Measurements from ENCODE around the gene GIPC2. TPM values are rescaled to one million over a fixed set of nuclear protein-coding genes. Genes with fewer than 3 reads are reported as not detected.
A peak's percentile ranks its signal among the peaks of the same experiment; 100 is the strongest.

The GIPC2 gene
- total RNA-seq, 1 experiment from 2014 or later, result 0.07 TPM

- ChIA-PET RAD21 (ENCODE audit: low non-redundant PET in 1 of 2, low total read pairs in 2 of 2, uncharacterized antibody in 2 of 2, unreplicated experiment in 2 of 2) (no interaction called here), POLR2A (interaction anchor here (0.7 to 7.7 kb wide), 22 partner anchors 9 to 467 kb away, joined by 3 to 129 read pairs (median 7); partner anchors contain the start of gene FUBP1), CTCF (interaction anchor here (1.8 to 3.5 kb wide), 2 partner anchors 111 kb away, joined by 6 to 29 read pairs; no protein-coding TSS in a partner anchor)
- Histone ChIP-seq H3K27ac (ENCODE audit: low read depth, low read length) (peak overlapping the region; percentile 71; the same call in 1 of the 2 replicates), H3K4me2 (ENCODE audit: low read length) (peak overlapping the region; percentile 83), H4K20me1 (ENCODE audit: insufficient read depth) (no peaks in the 10 kb centered on the region), H3K4me3 (replicated peaks in 1 of 2; ENCODE audit: low read depth in 1 of 2, low read length in 2 of 2) (peak overlapping the region in 1 of 2 experiments; percentile 66; a peak in 1 of 4 replicates), H3K9me3 (ENCODE audit: control insufficient read depth in 1 of 2, insufficient read depth in 1 of 2, low read depth in 1 of 2, low read length in 2 of 2) (no peaks in the 10 kb centered on the region), H3K27me3 (ENCODE audit: insufficient read depth, low read length) (no peaks in the 10 kb centered on the region), H3K36me3 (ENCODE audit: control insufficient read depth in 1 of 2, insufficient read depth in 2 of 2, low read length in 2 of 2) (no peaks in the 10 kb centered on the region), H3K9me2 (ENCODE audit: insufficient read depth) (no peaks in the 10 kb centered on the region), H3K9ac (ENCODE audit: low read length) (peak overlapping the region; percentile 75), H2AFZ (ENCODE audit: low read depth, low read length, poor library complexity, severe bottlenecking) (peak overlapping the region; percentile 15), H3K79me2 (ENCODE audit: insufficient read depth, low read length) (peaks cover 35% of the 10 kb centered on the region), H3K4me1 (ENCODE audit: control insufficient read depth in 1 of 2, insufficient read depth in 2 of 2, low read length in 2 of 2) (peaks cover 24 to 56% of the 10 kb centered on the region in 2 experiments)
- no peak for ATAC-seq
- intact Hi-C loops (cut with micrococcal nuclease), result no loop called here
- TF ChIP-seq ELF1 (IDR thresholded peaks at IDR 0.05; ENCODE audit: borderline replicate concordance, low read depth), result no peak
- TF ChIP-seq EZH2 (IDR thresholded peaks at IDR 0.05), result no peak
- no peak for TF ChIP-seq CTCF (IDR thresholded peaks at IDR 0.05 in 2 of 3, conservative IDR thresholded peaks at IDR 0.05 in 1 of 3; ENCODE audit: borderline replicate concordance in 1 of 3, insufficient read depth in 1 of 3, low read depth in 2 of 3, low read length in 2 of 3)
- no peak for TF ChIP-seq ZNF274 (IDR thresholded peaks at IDR 0.05; ENCODE audit: low read depth, low read length)
- no peak for TF ChIP-seq TCF7L2 (IDR thresholded peaks at IDR 0.05; ENCODE audit: borderline replicate concordance, extremely low read depth, insufficient read depth, insufficient read length)
- no peak for TF ChIP-seq SRF (IDR thresholded peaks at IDR 0.05; ENCODE audit: low read depth)
- no peak for TF ChIP-seq RAD21 (IDR thresholded peaks at IDR 0.05; ENCODE audit: low read depth)
- TF ChIP-seq POLR2AphosphoS5 (IDR thresholded peaks at IDR 0.05; ENCODE audit: low read depth, low read length), result no peak
- no peak for TF ChIP-seq CBX3 (IDR thresholded peaks at IDR 0.05; ENCODE audit: low read depth)
- TF ChIP-seq POLR2A (IDR thresholded peaks at IDR 0.05; ENCODE audit: borderline replicate concordance, extremely low read depth, insufficient read depth, insufficient read length), result no peak
- TF ChIP-seq YY1 (IDR thresholded peaks at IDR 0.05; ENCODE audit: extremely low read depth, insufficient replicate concordance, low read depth, low read length), result no peak
- no peak for TF ChIP-seq EZH2phosphoT487 (IDR thresholded peaks at IDR 0.05; ENCODE audit: borderline replicate concordance)
- TF ChIP-seq MAX (IDR thresholded peaks at IDR 0.05), result no peak; the same call in 1 of the 2 replicates
- TF ChIP-seq ZFX (IDR thresholded peaks at IDR 0.05), result no peak
- no peak for TF ChIP-seq EGR1 (IDR thresholded peaks at IDR 0.05; ENCODE audit: low read depth)
- TF ChIP-seq SIN3A (IDR thresholded peaks at IDR 0.05; ENCODE audit: low read depth), result no peak
- TF ChIP-seq FOSL1 (IDR thresholded peaks at IDR 0.05; ENCODE audit: low read depth), result no peak
- TF ChIP-seq SP1 (IDR thresholded peaks at IDR 0.05; ENCODE audit: low read depth), result no peak
- BruUV-seq (replicated peaks), result no TSS peak
- no peak for DNase-seq (ENCODE audit: low read depth, low spot score)
These were observed 42.6 kb upstream of the GIPC2 start for GRCh38 chr1:78003070-78003746.

All from HCT116 (cell line).